HepG2 (cell line): Measurements from ENCODE around the gene PTTG1IP2.

ENCODE experiments used
- CBX1 ChIP-seq: IDR thresholded peaks from one replicate; pipeline ENCODE4 v1.6.1; 2016; ENCODE audit warnings: antibody characterized with exemption, low read depth
- GTF2F1 ChIP-seq: fragments of 150-350 bp; IDR thresholded peaks from 2 replicates; pipeline ENCODE4 v1.6.1; 2014; ENCODE audit warnings: low read length
- HNRNPLL ChIP-seq: fragments of 200-400 bp; formaldehyde crosslinking; IDR thresholded peaks from 2 replicates; pipeline ENCODE4 v1.6.1; 2017; ENCODE audit warnings: mild to moderate bottlenecking, low read depth, low read length; ENCODE audit not compliant: poor library complexity, severe bottlenecking
- JUNB ChIP-seq: sonication (generic); formaldehyde crosslinking; IDR thresholded peaks from 2 replicates; pipeline ENCODE4 v1.8.0; 2022; ENCODE audit warnings: missing genetic modification reagents, mild to moderate bottlenecking, borderline replicate concordance
- KDM5A ChIP-seq: fragments of 200-600 bp; sonication (generic); IDR thresholded peaks from 2 replicates; pipeline ENCODE4 v1.7.0; 2018; ENCODE audit warnings: antibody characterized with exemption, mild to moderate bottlenecking, low read length, borderline replicate concordance
- MYC ChIP-seq: sonication (generic); formaldehyde crosslinking; IDR thresholded peaks from 2 replicates; pipeline ENCODE4 v1.9.0; 2021; ENCODE audit warnings: missing genetic modification reagents, borderline replicate concordance
- POLR2AphosphoS5 ChIP-seq: IDR thresholded peaks from 2 replicates; pipeline ENCODE4 v1.6.1; 2012; ENCODE audit warnings: low read depth, low read length
- ZNF768 ChIP-seq: sonication (generic); formaldehyde crosslinking; IDR thresholded peaks from 2 replicates; pipeline ENCODE4 v1.4.0; 2020; ENCODE audit warnings: missing genetic modification reagents
- ZNF781 ChIP-seq: sonication (generic); formaldehyde crosslinking; IDR thresholded peaks from 2 replicates; pipeline ENCODE4 v1.5.1; 2020; ENCODE audit warnings: borderline replicate concordance, mild to moderate bottlenecking, missing genetic modification reagents; ENCODE audit errors: not compliant biosample characterization
- ZSCAN21 ChIP-seq: sonication (generic); formaldehyde crosslinking; IDR thresholded peaks from 2 replicates; pipeline ENCODE4 v1.8.0; 2022; ENCODE audit warnings: mild to moderate bottlenecking, missing genetic modification reagents, moderate library complexity, borderline replicate concordance
- TF ChIP-seq, protein P1 (sequence below): sonication (generic); formaldehyde crosslinking; IDR thresholded peaks from 2 replicates; pipeline ENCODE4 v1.5.0; 2020; ENCODE audit warnings: mild to moderate bottlenecking, missing genetic modification reagents, moderate library complexity
- TF ChIP-seq, protein P2 (sequence below): sonication (generic); formaldehyde crosslinking; IDR thresholded peaks from 2 replicates; pipeline ENCODE4 v1.4.0; 2020; ENCODE audit warnings: low read depth, mild to moderate bottlenecking, missing genetic modification reagents
- TF ChIP-seq, protein P3 (sequence below): sonication (generic); formaldehyde crosslinking; IDR thresholded peaks from 2 replicates; pipeline ENCODE4 v1.5.1; 2020; ENCODE audit warnings: mild to moderate bottlenecking, missing genetic modification reagents, moderate library complexity

DNA sequence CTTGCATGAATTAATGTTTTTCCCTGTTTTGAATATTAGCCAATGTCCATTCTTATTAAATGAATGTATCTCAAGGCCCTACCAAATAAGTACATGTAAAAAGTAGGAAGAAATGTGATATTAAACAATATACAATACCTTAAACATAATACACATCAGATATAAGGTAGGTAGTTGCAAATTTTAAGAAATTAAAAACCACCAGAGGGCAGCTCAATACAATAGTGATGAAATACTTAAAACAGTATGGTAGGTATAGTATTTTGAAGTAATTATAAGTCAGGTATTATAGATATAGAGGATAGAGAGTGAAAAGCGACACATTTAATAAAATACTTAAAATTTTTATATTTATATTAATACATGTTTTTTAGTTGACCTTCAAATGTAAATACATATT is 83.1 kb downstream of the PTTG1IP2 start:
- TF ChIP-seq GTF2F1 (no peak), ZSCAN21 (CRISPR knock-in tag) (no peak), CBX1 (no peak), JUNB (CRISPR knock-in tag) (no peak), HNRNPLL (no peak), POLR2AphosphoS5 (no peak), MYC (CRISPR knock-in tag) (no peak), KDM5A (no peak), ZNF768 (no peak), ZNF781 (CRISPR knock-in tag) (no peak)
- TF ChIP-seq, protein P1, sequence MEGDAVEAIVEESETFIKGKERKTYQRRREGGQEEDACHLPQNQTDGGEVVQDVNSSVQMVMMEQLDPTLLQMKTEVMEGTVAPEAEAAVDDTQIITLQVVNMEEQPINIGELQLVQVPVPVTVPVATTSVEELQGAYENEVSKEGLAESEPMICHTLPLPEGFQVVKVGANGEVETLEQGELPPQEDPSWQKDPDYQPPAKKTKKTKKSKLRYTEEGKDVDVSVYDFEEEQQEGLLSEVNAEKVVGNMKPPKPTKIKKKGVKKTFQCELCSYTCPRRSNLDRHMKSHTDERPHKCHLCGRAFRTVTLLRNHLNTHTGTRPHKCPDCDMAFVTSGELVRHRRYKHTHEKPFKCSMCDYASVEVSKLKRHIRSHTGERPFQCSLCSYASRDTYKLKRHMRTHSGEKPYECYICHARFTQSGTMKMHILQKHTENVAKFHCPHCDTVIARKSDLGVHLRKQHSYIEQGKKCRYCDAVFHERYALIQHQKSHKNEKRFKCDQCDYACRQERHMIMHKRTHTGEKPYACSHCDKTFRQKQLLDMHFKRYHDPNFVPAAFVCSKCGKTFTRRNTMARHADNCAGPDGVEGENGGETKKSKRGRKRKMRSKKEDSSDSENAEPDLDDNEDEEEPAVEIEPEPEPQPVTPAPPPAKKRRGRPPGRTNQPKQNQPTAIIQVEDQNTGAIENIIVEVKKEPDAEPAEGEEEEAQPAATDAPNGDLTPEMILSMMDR: no peak
- TF ChIP-seq, protein P2, sequence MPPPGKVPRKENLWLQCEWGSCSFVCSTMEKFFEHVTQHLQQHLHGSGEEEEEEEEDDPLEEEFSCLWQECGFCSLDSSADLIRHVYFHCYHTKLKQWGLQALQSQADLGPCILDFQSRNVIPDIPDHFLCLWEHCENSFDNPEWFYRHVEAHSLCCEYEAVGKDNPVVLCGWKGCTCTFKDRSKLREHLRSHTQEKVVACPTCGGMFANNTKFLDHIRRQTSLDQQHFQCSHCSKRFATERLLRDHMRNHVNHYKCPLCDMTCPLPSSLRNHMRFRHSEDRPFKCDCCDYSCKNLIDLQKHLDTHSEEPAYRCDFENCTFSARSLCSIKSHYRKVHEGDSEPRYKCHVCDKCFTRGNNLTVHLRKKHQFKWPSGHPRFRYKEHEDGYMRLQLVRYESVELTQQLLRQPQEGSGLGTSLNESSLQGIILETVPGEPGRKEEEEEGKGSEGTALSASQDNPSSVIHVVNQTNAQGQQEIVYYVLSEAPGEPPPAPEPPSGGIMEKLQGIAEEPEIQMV (CRISPR knock-in tag): no peak
- TF ChIP-seq, protein P3, sequence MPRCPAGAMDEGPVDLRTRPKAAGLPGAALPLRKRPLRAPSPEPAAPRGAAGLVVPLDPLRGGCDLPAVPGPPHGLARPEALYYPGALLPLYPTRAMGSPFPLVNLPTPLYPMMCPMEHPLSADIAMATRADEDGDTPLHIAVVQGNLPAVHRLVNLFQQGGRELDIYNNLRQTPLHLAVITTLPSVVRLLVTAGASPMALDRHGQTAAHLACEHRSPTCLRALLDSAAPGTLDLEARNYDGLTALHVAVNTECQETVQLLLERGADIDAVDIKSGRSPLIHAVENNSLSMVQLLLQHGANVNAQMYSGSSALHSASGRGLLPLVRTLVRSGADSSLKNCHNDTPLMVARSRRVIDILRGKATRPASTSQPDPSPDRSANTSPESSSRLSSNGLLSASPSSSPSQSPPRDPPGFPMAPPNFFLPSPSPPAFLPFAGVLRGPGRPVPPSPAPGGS: no peak
